Adipose tissue (tissue), 3 donors: ENCODE data around the gene ODAD3. TPM values are rescaled to one million over a fixed set of nuclear protein-coding genes. Genes with fewer than 3 reads are reported as not detected.
"Not testable (repeated sequence)": the region's sequence is repeated elsewhere in the genome, so short reads cannot be mapped to it uniquely, and the experiment has no call there.

Experiments used
- H3K27ac ChIP-seq: one replicate; pipeline ENCODE4 v1.5.1; 2013; ENCODE audit warnings: low read depth, low read length
- WGBS, 3 donors: extraction: QIAGEN DNeasy Blood & Tissue Kit; methylation state at CpG; one replicate each; pipeline ENCODE4 v1.1.7; 2013; 5-methylcytosine and 5-hydroxymethylcytosine counted together
- polyA plus RNA-seq, 3 donors: library from polyadenylated mRNA; stranded (reverse); fragments of 200-250 nt; gene quantifications; one replicate each; pipeline ENCODE4 v1.2.3, GENCODE V29; 2013
- donor health status: healthy with polysubstance abuse.
- donor health status: Bipolar disorder and iron deficiency.
- donor health status: healthy.

ODAD3 gene
- polyA plus RNA-seq, 3 donors: 0.15 to 0.30 TPM; not detected in 1

GRCh38 chr19:11390359-11390758 lies 44.6 kb downstream of the ODAD3 start:
- no peak overlapping the region for H3K27ac ChIP-seq
- WGBS, 3 donors: 93 to 96% (median 93%) methylated on average over 2 of the region's 2 CpGs

DNA sequence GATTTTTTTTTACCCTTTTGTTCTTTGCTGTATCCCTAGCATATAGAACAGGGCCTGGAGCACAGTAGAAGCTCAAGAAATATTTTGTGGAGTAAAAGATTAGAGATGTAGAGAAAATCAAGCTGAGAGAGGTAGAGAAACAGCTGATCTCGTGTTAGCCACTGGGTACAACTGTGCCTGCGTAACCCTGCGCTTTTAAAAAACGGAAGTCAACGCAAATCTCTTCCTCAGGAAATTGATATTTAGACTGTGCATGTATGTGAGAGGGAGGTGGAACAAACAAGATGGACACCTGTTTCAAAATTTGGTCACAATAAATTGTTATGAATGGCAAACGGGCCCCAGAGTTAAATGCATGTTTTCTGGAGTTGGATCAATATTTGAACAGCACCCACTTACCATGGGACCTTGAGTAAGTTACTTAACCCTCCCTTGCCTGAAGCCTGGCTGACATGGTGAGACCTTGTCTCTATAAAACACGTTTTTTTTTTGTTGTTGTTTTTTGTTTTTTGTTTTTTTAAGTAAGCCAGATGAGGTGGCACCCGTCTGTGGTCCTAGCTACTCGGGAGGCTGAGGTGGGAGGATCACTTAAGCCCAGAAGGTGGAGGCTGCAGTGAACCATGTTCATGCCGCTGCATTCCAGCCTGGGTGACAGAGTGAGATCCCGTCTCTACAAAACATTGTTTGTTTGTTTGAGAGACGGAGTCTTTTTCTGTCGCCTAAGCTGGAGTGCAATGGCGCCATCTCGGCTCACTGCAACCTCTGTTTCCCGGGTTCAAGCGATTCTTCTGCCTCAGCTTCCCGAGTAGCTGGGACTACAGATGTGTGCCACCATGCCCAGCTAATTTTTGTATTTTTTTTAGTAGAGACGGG lies 47.5 kb downstream of the ODAD3 start:
- WGBS, 3 donors: 66 to 70% (median 70%) methylated on average over 19 of the region's 19 CpGs
- no peak overlapping the region for H3K27ac ChIP-seq

- H3K27ac ChIP-seq: no peak overlapping the region
- WGBS, 3 donors: 76 to 89% (median 83%) methylated on average over 5 of the region's 5 CpGs
Measured at GRCh38 chr19:11384778-11385129, 50.2 kb downstream of the ODAD3 start.

DNA sequence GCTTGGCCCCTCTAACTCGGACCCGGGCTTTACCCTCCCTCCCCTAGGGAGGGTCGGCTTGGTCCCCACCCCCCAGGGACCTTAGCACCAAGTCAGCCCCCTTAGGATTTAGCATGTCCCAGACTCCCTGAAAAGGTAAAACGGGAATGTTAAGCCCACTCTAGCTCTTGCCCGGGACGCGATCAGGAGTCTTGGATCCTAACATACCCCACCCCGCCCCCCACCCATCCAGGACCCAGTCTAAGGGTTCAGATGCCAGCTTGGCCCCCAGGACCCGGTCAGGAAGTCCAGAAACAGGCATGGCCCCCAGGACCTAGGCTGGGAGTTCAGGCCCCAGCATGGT lies 51.2 kb downstream of the ODAD3 start:
- WGBS, 3 donors: 0 to 4% (median 3%) methylated on average over 9 of the region's 9 CpGs
- H3K27ac ChIP-seq: no peak overlapping the region

GRCh38 chr19:11382898-11383705 lies 51.8 kb downstream of the ODAD3 start:
- WGBS, 3 donors: 0 to 1% (median 1%) methylated on average over 53 to 65 of the region's 65 CpGs
- no peak overlapping the region for H3K27ac ChIP-seq

DNA sequence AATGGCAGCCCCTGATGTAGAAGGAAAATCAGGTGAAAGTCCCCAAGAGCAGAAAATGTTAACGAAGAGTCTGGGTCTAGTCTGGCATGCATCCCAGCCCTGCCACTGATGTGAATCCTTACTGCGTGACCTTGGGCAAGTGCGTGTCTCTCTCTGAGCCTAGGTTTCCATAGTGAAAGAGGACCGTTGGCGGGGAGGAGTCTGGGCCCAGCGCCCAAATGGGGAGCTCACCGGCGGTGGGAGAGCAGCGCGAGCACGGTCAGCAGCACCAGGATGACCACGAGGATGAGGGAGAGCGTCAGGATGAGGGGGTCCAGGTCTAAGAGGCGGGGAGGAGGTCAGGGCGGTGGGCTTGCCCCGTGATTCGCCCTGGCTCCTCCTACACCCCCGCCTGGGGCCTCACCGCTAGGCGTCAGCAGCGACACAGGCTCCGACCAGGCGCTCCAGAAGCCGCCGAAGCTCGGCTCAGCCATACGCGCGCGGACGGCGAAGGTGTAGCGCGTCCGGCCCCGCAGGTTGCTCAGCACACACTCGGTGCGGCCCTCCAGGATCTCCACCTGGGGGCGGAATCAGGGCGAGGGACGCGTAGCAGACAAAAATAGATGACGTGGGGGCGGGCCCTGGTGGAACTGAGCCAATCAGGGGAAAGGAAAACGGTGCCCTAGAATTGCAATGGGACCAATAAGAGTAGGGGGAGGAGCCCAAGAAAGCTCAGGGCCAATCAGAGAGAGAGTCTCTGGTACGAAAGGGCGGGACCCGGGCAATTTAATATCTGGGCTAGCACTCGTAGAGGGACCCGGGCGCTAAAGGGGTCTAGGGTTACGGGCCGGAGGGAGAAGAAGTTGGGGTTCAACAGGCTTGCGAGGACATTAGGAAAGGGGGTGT lies 54.0 kb downstream of the ODAD3 start:
- WGBS, 3 donors: 1% methylated on average over 53 to 54 of the region's 54 CpGs
- no peak overlapping the region for H3K27ac ChIP-seq

DNA sequence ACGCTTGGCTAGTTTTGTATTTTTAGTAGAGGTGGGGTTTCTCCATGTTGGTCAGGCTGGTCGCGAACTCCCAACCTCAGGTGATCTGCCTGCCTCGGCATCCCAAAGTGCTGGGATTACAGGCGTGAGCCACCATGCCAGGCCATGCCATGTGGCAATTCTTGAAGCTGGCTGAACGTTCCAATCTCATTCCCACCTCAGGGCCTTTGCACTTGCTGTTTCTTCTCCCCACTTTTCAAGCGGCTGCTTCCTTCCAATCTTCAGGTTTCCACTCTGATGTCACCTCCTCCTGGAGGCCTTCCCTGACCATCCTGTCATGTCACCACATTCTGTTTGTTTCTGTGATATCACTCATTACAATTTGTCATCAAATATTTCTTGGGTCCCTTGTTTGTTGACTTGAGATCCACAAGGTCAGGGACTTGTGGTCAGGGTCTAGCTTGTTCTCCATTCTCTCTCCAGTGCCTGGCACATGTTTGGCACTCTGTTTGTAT lies 55.0 kb downstream of the ODAD3 start:
- H3K27ac ChIP-seq: no peak overlapping the region
- 94 to 95% (median 94%) methylated on average over 7 of the region's 7 CpGs for WGBS, 3 donors

DNA sequence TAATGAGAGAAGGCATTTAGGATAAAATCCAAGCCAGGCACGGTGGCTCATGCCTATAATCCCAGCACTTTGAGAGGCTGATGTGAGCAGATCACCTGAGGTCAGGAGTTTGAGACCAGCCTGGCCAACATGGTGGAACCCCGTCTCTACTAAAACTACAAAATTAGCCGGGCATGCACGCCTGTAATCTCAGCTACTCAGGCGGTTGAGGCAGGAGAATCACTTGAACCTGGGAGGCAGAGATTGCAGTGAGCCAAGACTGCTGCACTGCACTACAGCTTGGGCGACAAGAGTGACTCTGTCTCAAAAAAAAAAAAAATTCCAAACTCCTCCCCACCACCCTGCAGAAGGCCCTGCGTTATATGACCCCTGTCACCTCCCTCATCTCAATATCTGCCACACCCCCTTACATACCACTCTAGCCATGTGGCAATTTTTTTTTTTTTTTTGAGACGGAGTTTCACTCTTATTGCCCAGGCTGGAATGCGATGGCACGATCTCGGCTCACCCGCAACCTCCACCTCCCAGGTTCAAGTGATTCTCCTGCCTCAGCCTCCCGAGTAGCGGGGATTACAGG lies 55.6 kb downstream of the ODAD3 start:
- 86 to 93% (median 89%) methylated on average over 14 of the region's 14 CpGs for WGBS, 3 donors

GRCh38 chr19:11378319-11379189 lies 56.4 kb downstream of the ODAD3 start:
- H3K27ac ChIP-seq: no peak overlapping the region
- 46 to 55% (median 52%) methylated on average over 8 of the region's 8 CpGs for WGBS, 3 donors

More for the DNA sequence above, 55.6 kb downstream of the ODAD3 start:
- not testable (repeated sequence) for H3K27ac ChIP-seq

DNA sequence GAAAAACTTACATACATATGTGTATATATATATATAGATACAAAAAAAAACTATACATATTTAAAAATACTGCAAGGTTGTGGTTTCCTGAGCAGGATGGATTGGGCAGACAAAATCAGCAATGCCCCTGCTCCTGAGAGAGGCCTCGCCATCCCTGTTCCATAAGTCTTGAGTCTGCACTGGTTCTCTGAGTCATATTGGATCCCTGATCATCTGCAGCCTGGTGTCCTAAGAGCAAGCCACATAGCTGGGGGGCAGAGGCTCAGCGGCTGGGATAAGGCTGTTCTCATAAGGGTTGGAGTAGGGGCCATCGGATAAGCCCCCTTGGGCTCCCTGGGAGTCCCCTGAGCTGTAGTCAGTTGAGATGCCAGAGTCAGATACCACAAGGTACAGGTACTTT lies 57.2 kb downstream of the ODAD3 start:
- H3K27ac ChIP-seq: no peak overlapping the region
- whole genome bisulfite sequencing, 3 donors: 91 to 96% (median 92%) methylated on average over 3 of the region's 3 CpGs

DNA sequence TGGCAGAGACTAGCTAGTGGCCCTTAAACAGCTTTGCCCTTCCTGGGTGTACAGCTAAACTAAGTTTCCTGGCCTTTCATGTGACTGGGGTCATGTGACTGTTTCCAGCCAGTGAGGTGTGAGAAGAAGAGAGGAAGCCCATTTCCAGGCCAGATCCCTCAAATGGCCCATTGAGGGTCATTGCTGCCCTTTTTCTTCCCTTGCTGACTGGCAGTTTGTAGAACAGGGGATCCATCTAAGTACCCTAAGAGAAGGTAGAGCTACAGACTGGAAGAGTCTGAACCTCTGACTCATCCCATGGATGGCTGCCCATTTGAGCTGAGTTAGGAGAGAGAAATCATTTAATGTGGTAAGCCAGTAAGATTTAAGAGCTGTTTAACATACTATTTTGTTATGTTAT lies 57.7 kb downstream of the ODAD3 start:
- no peak overlapping the region for H3K27ac ChIP-seq

GRCh38 chr19:11375143-11375948 lies 59.6 kb downstream of the ODAD3 start:
- WGBS, 3 donors: 5 to 15% (median 5%) methylated on average over 27 of the region's 27 CpGs
- peak overlapping the region; percentile 79 for H3K27ac ChIP-seq

DNA sequence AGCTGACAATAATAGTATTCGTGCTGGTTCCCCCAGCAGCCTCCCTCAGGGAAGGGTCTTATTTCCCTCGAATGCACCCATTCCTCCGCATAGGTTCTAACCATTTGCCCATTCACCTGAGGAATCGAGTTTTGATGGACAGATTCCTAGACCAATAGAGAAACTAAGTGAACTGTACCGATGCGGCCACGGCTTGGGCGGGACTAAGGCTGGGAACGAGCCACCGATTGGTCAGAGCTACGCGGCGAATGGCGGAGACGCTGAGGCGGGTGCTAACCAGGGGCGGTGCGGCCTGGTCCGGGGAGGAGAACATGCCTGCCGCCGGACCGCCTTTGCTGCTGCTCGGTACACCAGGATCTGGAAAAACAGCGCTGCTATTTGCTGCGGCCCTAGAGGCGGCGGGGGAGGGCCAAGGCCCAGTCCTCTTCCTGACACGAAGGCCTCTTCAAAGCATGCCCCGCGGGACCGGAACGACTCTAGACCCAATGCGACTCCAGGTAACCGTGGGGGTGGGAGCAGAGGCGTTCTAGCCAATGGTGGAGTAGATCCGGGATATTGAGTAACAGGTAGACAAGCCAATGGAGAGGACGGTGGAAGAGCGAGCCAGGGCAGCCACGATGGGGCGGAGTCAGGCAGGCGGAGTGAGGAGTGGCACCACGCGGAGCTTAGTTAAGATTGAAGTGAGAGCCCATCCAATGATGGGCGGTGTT lies 60.3 kb downstream of the ODAD3 start, which contains the start of gene SWSAP1:
Gene SWSAP1 (plus strand): TSS at position 234 of the 710 bp plus-strand sequence. CDS start 15 bp downstream, at position 249.
- peak within 1 kb of the TSS; percentile 79 for H3K27ac ChIP-seq
- WGBS, 3 donors: 0 to 1% (median 1%) methylated on average over 44 of the region's 44 CpGs

DNA sequence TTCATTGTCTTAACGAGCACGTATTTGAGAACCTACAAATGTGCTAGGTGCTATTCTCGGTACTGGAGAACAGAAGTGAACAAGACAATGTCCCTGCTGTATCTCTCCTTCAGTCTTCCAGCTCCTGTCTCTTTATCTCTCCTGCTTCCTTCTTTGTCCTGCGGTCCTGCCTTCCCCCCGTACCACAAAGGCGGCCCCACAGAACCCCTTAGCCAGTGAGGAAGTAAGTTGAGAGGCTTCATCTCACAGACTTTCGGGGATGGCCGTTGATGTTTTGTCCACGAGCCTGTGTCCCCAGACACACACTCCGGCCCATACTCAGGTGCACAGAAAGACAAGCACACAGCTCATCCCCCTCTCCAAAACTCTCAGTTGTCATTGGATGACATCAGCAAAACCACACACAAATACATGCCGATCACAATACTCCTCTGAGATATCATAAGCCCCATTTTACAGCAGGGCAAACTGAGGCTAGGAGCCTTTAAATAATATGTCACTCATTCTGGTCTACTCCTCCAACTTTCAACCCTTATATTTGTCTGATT lies 61.0 kb downstream of the ODAD3 start:
- 33 to 38% (median 36%) methylated on average over 11 of the region's 11 CpGs for WGBS, 3 donors
- H3K27ac ChIP-seq: no peak overlapping the region

GRCh38 chr19:11373166-11373884 lies 61.6 kb downstream of the ODAD3 start:
- 48 to 55% (median 55%) methylated on average over 10 of the region's 10 CpGs for WGBS, 3 donors
- no peak overlapping the region for H3K27ac ChIP-seq
